Left ventricle myocardium inferior (tissue), 1 donor: Measurements from ENCODE around the gene KIAA1755. TPM values are rescaled to one million over a fixed set of nuclear protein-coding genes. Genes with fewer than 3 reads are reported as not detected.
"Not testable (repeated sequence)": the region's sequence is repeated elsewhere in the genome, so short reads cannot be mapped to it uniquely, and the experiment has no call there.

Source experiments
- DNase-seq: peaks from one replicate; pipeline ENCODE4 v3.0.0-alpha.2; 2020
- H3K27ac ChIP-seq: fragments of 200-600 bp; replicated peaks from 2 replicates; pipeline ENCODE4 v1.8.0; 2021
- H3K27me3 ChIP-seq: fragments of 200-600 bp; 2 replicates; pipeline ENCODE4 v1.8.0; 2021; ENCODE audit warnings: low read depth
- H3K36me3 ChIP-seq: fragments of 200-600 bp; 2 replicates; pipeline ENCODE4 v1.8.0; 2021
- H3K4me1 ChIP-seq: fragments of 200-600 bp; 2 replicates; pipeline ENCODE4 v1.8.0; 2021
- H3K4me3 ChIP-seq: fragments of 200-600 bp; 2 replicates; pipeline ENCODE4 v1.8.0; 2021; ENCODE audit warnings: mild to moderate bottlenecking, moderate library complexity
- H3K9me3 ChIP-seq: fragments of 200-600 bp; replicated peaks from 2 replicates; pipeline ENCODE4 v1.8.0; 2021
- CTCF ChIP-seq: fragments of 200-600 bp; IDR thresholded peaks from 2 replicates; pipeline ENCODE4 v1.8.0; 2021; ENCODE audit warnings: antibody characterized with exemption, mild to moderate bottlenecking, borderline replicate concordance
- intact Hi-C: fragments of 100-400 bp; cut with micrococcal nuclease; formaldehyde crosslinking; loops from one replicate; pipeline ENCODE4 v1.11.0; 2022
- total RNA-seq: library from RNA; stranded (reverse); fragmentation: NEBNext Ultra II Directional; extraction: Animal tissue kit (Norgen Biotek cat#: 25700); gene quantifications from one replicate; pipeline ENCODE4 v1.2.1, GENCODE V29; 2021
- donor health status: DM: no; HTN: yes; CAD: no; lungs with severe emphysema.

KIAA1755 gene
- total RNA-seq, 1 donor from 2014 or later, result 7.1 TPM

DNA sequence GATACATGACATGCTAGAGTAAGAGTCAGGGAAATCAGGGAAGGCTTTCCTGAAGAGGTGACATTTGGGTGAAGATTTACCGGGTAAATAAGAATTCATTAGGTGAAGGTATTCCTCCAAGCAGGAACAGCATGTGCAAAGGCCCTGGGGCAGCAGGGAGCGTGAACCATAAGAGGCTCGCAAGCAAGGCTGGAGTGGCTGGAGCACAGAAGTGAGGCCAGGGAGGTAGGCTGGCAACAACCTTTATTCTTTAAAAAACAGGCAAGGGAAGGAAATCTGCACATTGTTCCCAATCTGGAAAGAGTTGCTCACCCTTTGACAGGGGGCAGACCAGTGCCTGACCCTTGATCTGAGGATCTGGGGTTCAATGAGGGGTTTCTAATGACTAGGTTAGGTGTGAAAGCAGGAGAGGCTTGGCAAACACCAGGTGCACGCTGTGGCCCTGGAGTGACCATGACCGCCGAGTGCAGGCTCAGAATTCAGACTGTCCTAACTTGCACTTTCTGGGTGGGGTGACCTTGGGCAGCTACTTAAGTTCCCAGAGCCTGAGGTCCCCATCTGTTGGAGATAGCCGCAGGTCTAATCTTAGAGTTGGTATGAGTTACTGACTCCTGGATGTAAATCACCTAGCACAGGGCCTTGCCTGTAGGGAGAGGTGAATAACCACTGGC is 1.9 kb downstream of the KIAA1755 start:
- intact Hi-C loops, result no loop called here
- peaks cover 13% of the 10 kb centered on the region for H3K4me1 ChIP-seq
- DNase-seq, result no peak

GRCh38 chr20:38256966-38257365 is 3.6 kb downstream of the KIAA1755 start:
- Histone ChIP-seq H3K4me3 (no peak overlapping the region), H3K4me1 (peaks cover 26% of the 10 kb centered on the region), H3K9me3 (no peaks in the 10 kb centered on the region), H3K27me3 (peaks cover 36% of the 10 kb centered on the region), H3K36me3 (no peaks in the 10 kb centered on the region), H3K27ac (peak overlapping the region; percentile 63)
- no peak for TF ChIP-seq CTCF
- DNase-seq, result no peak
- intact Hi-C loops, result no loop called here

More for the DNA sequence above, 1.9 kb downstream of the KIAA1755 start:
- Histone ChIP-seq H3K27ac (no peak overlapping the region), H3K27me3 (peaks cover 46% of the 10 kb centered on the region), H3K4me3 (peak overlapping the region; percentile 63), H3K9me3 (no peaks in the 10 kb centered on the region), H3K36me3 (no peaks in the 10 kb centered on the region)
- no peak for TF ChIP-seq CTCF

GRCh38 chr20:38256021-38256420 is 4.5 kb downstream of the KIAA1755 start:
- Histone ChIP-seq H3K4me1 (peaks cover 29% of the 10 kb centered on the region), H3K27ac (peak overlapping the region; percentile 63), H3K27me3 (peaks cover 27% of the 10 kb centered on the region), H3K4me3 (no peak overlapping the region), H3K36me3 (no peaks in the 10 kb centered on the region), H3K9me3 (no peaks in the 10 kb centered on the region)
- TF ChIP-seq CTCF, result no peak
- DNase-seq, result no peak
- intact Hi-C loops, result no loop called here

DNA sequence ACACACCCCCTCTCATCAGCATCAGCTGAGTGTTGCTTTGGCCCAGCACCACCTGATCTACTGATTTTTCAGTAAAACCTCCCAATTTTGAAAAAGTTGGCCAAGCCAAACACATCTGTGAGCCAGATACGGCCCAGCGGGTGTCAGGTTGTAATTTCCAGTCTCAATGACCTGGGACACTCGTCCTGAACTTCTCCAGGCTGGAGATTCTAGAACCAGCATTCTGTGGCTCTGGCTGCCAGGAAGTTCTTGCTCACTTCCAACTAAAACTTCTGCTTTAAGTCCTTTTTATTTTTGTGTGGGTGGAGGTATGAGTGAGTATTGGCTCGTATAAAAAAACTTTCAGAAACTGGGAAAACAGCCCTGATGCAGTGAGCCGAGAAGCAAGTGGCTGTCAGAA is 5.1 kb downstream of the KIAA1755 start:
- intact Hi-C loops, result no loop called here
- no peak for DNase-seq

DNA sequence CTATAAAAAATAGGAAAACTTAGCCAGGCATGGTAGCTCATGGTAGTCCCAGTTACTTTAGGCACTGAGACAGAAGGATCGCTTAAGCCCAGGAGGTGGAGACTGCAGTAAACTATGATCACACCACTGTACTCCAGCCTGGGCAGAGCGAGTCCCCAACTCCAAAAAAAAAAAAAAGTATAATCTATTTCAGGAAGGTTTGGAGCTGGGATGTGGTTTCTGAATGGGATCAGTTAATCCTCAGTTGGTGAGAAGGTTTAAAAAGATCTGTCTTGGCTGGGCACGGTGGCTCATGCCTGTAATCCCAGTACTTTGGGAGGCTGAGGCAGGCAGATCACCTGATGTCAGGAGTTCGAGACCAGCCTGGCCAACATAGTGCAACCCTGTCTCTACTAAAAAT is 5.9 kb downstream of the KIAA1755 start:
- peaks cover 13% of the 10 kb centered on the region for H3K27me3 ChIP-seq
- DNase-seq, H3K9me3 ChIP-seq, intact Hi-C loops, H3K36me3 ChIP-seq, H3K4me3 ChIP-seq: not testable (repeated sequence)
- H3K4me1 ChIP-seq, result peaks cover 26% of the 10 kb centered on the region
- peak overlapping the region; percentile 63 for H3K27ac ChIP-seq

More for the DNA sequence above, 5.1 kb downstream of the KIAA1755 start:
- Histone ChIP-seq H3K4me3 (no peak overlapping the region), H3K9me3 (no peaks in the 10 kb centered on the region), H3K4me1 (peaks cover 29% of the 10 kb centered on the region), H3K36me3 (no peaks in the 10 kb centered on the region), H3K27me3 (peaks cover 21% of the 10 kb centered on the region), H3K27ac (peak overlapping the region; percentile 63)
- TF ChIP-seq CTCF, result no peak

DNA sequence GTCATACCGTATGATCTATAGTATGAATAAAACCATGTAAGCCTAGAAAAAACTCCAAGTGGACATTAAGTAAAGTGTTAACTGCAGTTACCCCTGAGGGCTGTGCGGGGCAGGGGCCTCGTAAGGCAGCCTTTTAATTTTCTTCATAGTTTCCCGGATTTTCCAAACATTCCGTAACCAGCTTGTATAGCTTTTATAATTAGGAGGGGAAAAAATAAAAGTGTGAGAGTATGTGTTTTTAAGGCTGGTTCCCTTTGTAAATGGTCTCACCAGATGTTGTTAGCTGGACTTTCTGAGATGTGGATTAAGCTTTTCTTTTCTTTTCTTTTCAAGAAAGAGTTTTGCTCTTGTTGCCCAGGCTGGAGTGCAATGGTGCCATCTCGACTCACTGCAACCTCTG is 7.0 kb downstream of the KIAA1755 start:
- Histone ChIP-seq H3K27ac (peak overlapping the region; percentile 63), H3K27me3 (peaks cover 2% of the 10 kb centered on the region), H3K4me1 (peaks cover 26% of the 10 kb centered on the region), H3K9me3 (no peaks in the 10 kb centered on the region), H3K36me3 (no peaks in the 10 kb centered on the region), H3K4me3 (no peak overlapping the region)
- DNase-seq, result no peak
- TF ChIP-seq CTCF, result no peak
- intact Hi-C loops, result no loop called here
